H9 (cell line): ENCODE data around the gene KLF13. TPM values are rescaled to one million over a fixed set of nuclear protein-coding genes. Genes with fewer than 3 reads are reported as not detected.

Source experiments
- DNase-seq: peaks from one replicate; pipeline ENCODE4 v3.0.0-alpha.2; 2017
- H2AFZ ChIP-seq: one replicate; pipeline ENCODE4 v1.6.1; 2013; ENCODE audit warnings: mild to moderate bottlenecking, low read length, control low read depth, moderate library complexity
- H2AK5ac ChIP-seq: 2 replicates; pipeline ENCODE4 v1.6.1; 2013; ENCODE audit warnings: low read length, control low read depth, mixed read lengths; ENCODE audit not compliant: insufficient read length
- H2BK120ac ChIP-seq: one replicate; pipeline ENCODE4 v1.6.1; 2013; ENCODE audit warnings: low read depth, mild to moderate bottlenecking, low read length, control low read depth, inconsistent platforms; ENCODE audit not compliant: poor library complexity, severe bottlenecking
- H2BK12ac ChIP-seq: 2 replicates; pipeline ENCODE4 v1.6.1; 2013; ENCODE audit warnings: low read length, control low read depth, mixed read lengths, low read depth; ENCODE audit not compliant: insufficient read length
- H2BK15ac ChIP-seq: 2 replicates; pipeline ENCODE4 v1.6.1; 2013; ENCODE audit warnings: low read depth, low read length, control low read depth
- H2BK20ac ChIP-seq: one replicate; pipeline ENCODE4 v1.6.1; 2013; ENCODE audit warnings: low read depth, mild to moderate bottlenecking, low read length, control low read depth, inconsistent platforms; ENCODE audit not compliant: poor library complexity, severe bottlenecking
- H2BK5ac ChIP-seq: 2 replicates; pipeline ENCODE4 v1.6.1; 2013; ENCODE audit warnings: low read length, control low read depth, mixed read lengths; ENCODE audit not compliant: insufficient read length
- H3K14ac ChIP-seq: 2 replicates; pipeline ENCODE4 v1.6.1; 2013; ENCODE audit warnings: low read length, control low read depth; ENCODE audit not compliant: insufficient read depth
- H3K18ac ChIP-seq: 2 replicates; pipeline ENCODE4 v1.6.1; 2013; ENCODE audit warnings: low read depth, mild to moderate bottlenecking, mixed read lengths, low read length, control low read depth; ENCODE audit not compliant: insufficient read length
- H3K23ac ChIP-seq: 2 replicates; pipeline ENCODE4 v1.6.1; 2013; ENCODE audit warnings: low read length, control low read depth, mixed read lengths, low read depth; ENCODE audit not compliant: insufficient read length
- H3K23me2 ChIP-seq: 2 replicates; pipeline ENCODE4 v1.6.1; 2013; ENCODE audit warnings: low read depth, mild to moderate bottlenecking, mixed read lengths, low read length, control low read depth; ENCODE audit not compliant: insufficient read length, poor library complexity, severe bottlenecking
- H3K27ac ChIP-seq: 2 replicates; pipeline ENCODE4 v1.5.1; 2013; ENCODE audit warnings: low read length, control low read depth, mixed read lengths, low read depth; ENCODE audit not compliant: insufficient read length
- H3K27me3 ChIP-seq: 2 replicates; pipeline ENCODE4 v1.6.1; 2013; ENCODE audit warnings: low read length, control low read depth, inconsistent platforms; ENCODE audit not compliant: insufficient read depth
- H3K4ac ChIP-seq: 2 replicates; pipeline ENCODE4 v1.6.1; 2013; ENCODE audit warnings: low read depth, mild to moderate bottlenecking, control low read depth, inconsistent platforms, low read length, moderate library complexity
- H3K4me1 ChIP-seq: 2 replicates; pipeline ENCODE4 v1.6.1; 2013; ENCODE audit warnings: low read length, control low read depth, inconsistent platforms; ENCODE audit not compliant: insufficient read depth
- H3K4me2 ChIP-seq: 2 replicates; pipeline ENCODE4 v1.6.1; 2013; ENCODE audit warnings: low read length, control low read depth, mixed read lengths; ENCODE audit not compliant: insufficient read length, insufficient read depth
- H3K56ac ChIP-seq: 2 replicates; pipeline ENCODE4 v1.6.1; 2013; ENCODE audit warnings: low read depth, mild to moderate bottlenecking, mixed read lengths, low read length, control low read depth; ENCODE audit not compliant: insufficient read length
- H3K79me1 ChIP-seq: 2 replicates; pipeline ENCODE4 v1.6.1; 2013; ENCODE audit warnings: low read depth, mild to moderate bottlenecking, moderate library complexity, low read length, control low read depth, inconsistent platforms; ENCODE audit not compliant: insufficient read depth, poor library complexity, severe bottlenecking
- H3K79me2 ChIP-seq: 2 replicates; pipeline ENCODE4 v1.6.1; 2013; ENCODE audit warnings: low read length, control low read depth, inconsistent platforms; ENCODE audit not compliant: insufficient read depth
- H3K9ac ChIP-seq: 2 replicates; pipeline ENCODE4 v1.6.1; 2013; ENCODE audit warnings: low read length, control low read depth, mixed read lengths; ENCODE audit not compliant: insufficient read length; ENCODE audit errors: extremely low read depth
- H3K9me3 ChIP-seq: one replicate; pipeline ENCODE4 v1.6.1; 2013; ENCODE audit warnings: low read depth, low read length, inconsistent platforms; ENCODE audit not compliant: control insufficient read depth
- H3T11ph ChIP-seq: one replicate; pipeline ENCODE4 v1.6.1; 2013; ENCODE audit warnings: mild to moderate bottlenecking, low read length, control low read depth, inconsistent platforms
- H4K20me1 ChIP-seq: one replicate; pipeline ENCODE4 v1.6.1; 2013; ENCODE audit not compliant: control insufficient read depth, insufficient read length, insufficient read depth
- H4K5ac ChIP-seq: 2 replicates; pipeline ENCODE4 v1.6.1; 2013; ENCODE audit warnings: low read depth, mild to moderate bottlenecking, mixed read lengths, low read length, control low read depth; ENCODE audit not compliant: insufficient read length
- H4K8ac ChIP-seq: replicated peaks from 2 replicates; pipeline ENCODE4 v1.6.1; 2013; ENCODE audit warnings: low read length, control low read depth, mixed read lengths, low read depth; ENCODE audit not compliant: insufficient read length
- H4K91ac ChIP-seq: 2 replicates; pipeline ENCODE4 v1.6.1; 2013; ENCODE audit warnings: low read depth, mild to moderate bottlenecking, moderate library complexity, mixed read lengths, low read length, control low read depth; ENCODE audit not compliant: insufficient read length
- H3K27ac Mint-ChIP-seq, 3 experiments: 2 replicates in 2 of 3; 3 replicates in 1 of 3; pipeline ENCODE4 v1.8.0; 2020 to 2021; ENCODE audit warnings: mixed read lengths in 3 of 3, mild to moderate bottlenecking in 1 of 3, moderate library complexity in 1 of 3
- H3K27me3 Mint-ChIP-seq: 2 replicates; pipeline ENCODE4 v1.8.0; 2021; ENCODE audit warnings: low read depth, mild to moderate bottlenecking, moderate library complexity, mixed read lengths
- H3K36me3 Mint-ChIP-seq, 3 experiments: 2 replicates in 2 of 3; 3 replicates in 1 of 3; pipeline ENCODE4 v1.8.0; 2020 to 2021; ENCODE audit warnings: low read depth in 3 of 3, mixed read lengths in 3 of 3; ENCODE audit not compliant: insufficient read depth in 1 of 3
- H3K4me1 Mint-ChIP-seq, 2 experiments: 2 replicates each; pipeline ENCODE4 v1.8.0; 2020; ENCODE audit warnings: mixed read lengths in 2 of 2
- H3K4me3 Mint-ChIP-seq, 2 experiments: 2 replicates in 1 of 2; 3 replicates in 1 of 2; pipeline ENCODE4 v1.8.0; 2020 to 2021; ENCODE audit warnings: mild to moderate bottlenecking in 2 of 2, mixed read lengths in 2 of 2, moderate library complexity in 1 of 2
- H3K9me3 Mint-ChIP-seq, 2 experiments: 2 replicates in 1 of 2; 3 replicates in 1 of 2; pipeline ENCODE4 v1.8.0; 2020; ENCODE audit warnings: mild to moderate bottlenecking in 2 of 2, mixed read lengths in 2 of 2, moderate library complexity in 1 of 2
- WGBS: extraction: QIAGEN DNeasy Blood & Tissue Kit; methylation state at CpG from one replicate; pipeline ENCODE4 v1.1.7; 2013; ENCODE audit warnings: missing lambda C conversion rate, low lambda C conversion rate, mixed read lengths; ENCODE audit not compliant: insufficient read length; ENCODE audit errors: extremely low coverage; 5-methylcytosine and 5-hydroxymethylcytosine counted together
- total RNA-seq: library from RNA; stranded (reverse); gene quantifications from 2 replicates; pipeline ENCODE4 v1.2.1, GENCODE V29; 2021
- TF ChIP-seq, protein P1 (sequence below): fragments of 200-600 bp; sonication (generic); conservative IDR thresholded peaks from 3 replicates; pipeline ENCODE4 v1.8.0; 2021; ENCODE audit warnings: antibody characterized with exemption, mild to moderate bottlenecking

Gene KLF13
- total RNA-seq, 1 experiment from 2014 or later: 33.4 TPM

DNA sequence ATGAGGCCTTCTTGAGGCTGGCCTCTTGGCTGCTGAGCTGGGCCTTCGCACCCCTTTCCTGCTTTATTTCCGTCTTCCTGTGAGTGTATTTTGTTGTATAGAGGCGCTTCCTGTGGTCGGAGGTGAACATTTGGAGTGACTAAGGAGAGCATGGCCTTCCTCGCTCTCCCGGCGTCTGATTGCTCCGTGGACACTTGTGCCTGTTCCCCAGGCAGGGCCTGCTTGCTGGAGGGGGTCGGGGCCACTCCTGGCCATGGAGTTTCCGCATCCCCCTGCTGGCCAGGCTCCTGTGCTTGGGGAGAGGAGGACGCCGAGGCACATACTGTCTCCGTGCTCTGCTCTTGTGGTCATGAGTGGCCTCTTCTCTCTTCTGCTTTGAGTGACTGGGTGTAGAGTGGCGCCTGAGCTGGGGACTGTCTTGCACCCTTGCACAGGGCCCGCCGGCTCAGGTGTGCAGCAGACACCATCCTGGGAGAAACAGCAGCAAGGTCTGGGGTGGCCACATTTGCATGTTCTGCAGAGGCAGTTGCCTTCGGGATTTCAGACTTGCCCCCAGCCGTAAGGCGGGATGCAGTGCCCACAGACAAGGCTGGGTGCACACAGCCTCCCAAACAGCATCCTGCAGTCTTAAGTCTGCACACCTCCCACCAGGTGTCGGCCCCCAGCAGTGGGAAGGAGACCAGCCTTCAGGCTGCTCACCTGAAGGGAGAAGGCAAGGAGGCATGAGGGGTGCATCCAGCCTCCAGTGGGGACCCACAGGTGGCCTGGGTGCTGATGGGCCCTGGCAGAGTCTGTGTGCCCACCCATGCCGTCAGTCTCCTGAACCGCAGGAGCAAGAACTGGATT, 16.4 kb downstream of the KLF13 start:
- Histone ChIP-seq H3K9me3 (no peaks in the 10 kb centered on the region), H3K79me2 (peaks cover 8% of the 10 kb centered on the region; the same call in 1 of the 2 replicates), H3T11ph (no peak overlapping the region), H2AFZ (no peak overlapping the region), H3K4ac (no peak overlapping the region), H3K27me3 (no peaks in the 10 kb centered on the region), H4K20me1 (peaks cover 3% of the 10 kb centered on the region), H3K23me2 (no peaks in the 10 kb centered on the region), H2BK15ac (no peak overlapping the region), H4K91ac (no peak overlapping the region), H3K18ac (no peak overlapping the region), H3K27ac (no peak overlapping the region), H3K9ac (no peak overlapping the region), H2BK120ac (no peak overlapping the region), H4K8ac (no peak overlapping the region), H3K4me2 (no peak overlapping the region), H3K56ac (no peak overlapping the region), H3K14ac (no peak overlapping the region; the same call in 1 of the 2 replicates), H2BK12ac (no peak overlapping the region), H3K4me1 (no peaks in the 10 kb centered on the region), H4K5ac (no peak overlapping the region), H2BK20ac (no peak overlapping the region), H2BK5ac (no peak overlapping the region), H3K23ac (no peak overlapping the region), H3K79me1 (no peaks in the 10 kb centered on the region), H2AK5ac (no peak overlapping the region)
- H3K9me3 Mint-ChIP-seq: no peaks in the 10 kb centered on the region
- no CpG with 5 or more reads among the region's 22 CpGs for WGBS
- peaks cover 43 to 54% of the 10 kb centered on the region in 2 experiments for H3K4me1 Mint-ChIP-seq
- TF ChIP-seq, protein P1, sequence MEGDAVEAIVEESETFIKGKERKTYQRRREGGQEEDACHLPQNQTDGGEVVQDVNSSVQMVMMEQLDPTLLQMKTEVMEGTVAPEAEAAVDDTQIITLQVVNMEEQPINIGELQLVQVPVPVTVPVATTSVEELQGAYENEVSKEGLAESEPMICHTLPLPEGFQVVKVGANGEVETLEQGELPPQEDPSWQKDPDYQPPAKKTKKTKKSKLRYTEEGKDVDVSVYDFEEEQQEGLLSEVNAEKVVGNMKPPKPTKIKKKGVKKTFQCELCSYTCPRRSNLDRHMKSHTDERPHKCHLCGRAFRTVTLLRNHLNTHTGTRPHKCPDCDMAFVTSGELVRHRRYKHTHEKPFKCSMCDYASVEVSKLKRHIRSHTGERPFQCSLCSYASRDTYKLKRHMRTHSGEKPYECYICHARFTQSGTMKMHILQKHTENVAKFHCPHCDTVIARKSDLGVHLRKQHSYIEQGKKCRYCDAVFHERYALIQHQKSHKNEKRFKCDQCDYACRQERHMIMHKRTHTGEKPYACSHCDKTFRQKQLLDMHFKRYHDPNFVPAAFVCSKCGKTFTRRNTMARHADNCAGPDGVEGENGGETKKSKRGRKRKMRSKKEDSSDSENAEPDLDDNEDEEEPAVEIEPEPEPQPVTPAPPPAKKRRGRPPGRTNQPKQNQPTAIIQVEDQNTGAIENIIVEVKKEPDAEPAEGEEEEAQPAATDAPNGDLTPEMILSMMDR: peak; percentile 31; the same call in 1 of the 3 replicates
- H3K27ac Mint-ChIP-seq: peak overlapping the region in 2 of 3 experiments; percentile 54 to 67; a peak in 3 of 7 replicates
- peaks cover 0 to 2% (median 0%) of the 10 kb centered on the region in 3 experiments; a peak in 1 of 7 replicates for H3K36me3 Mint-ChIP-seq
- DNase-seq: peak; percentile 59
- H3K4me3 Mint-ChIP-seq: no peak overlapping the region
- no peaks in the 10 kb centered on the region for H3K27me3 Mint-ChIP-seq
